ENCODE measurements around the gene C9orf152. TPM values are rescaled to one million over a fixed set of nuclear protein-coding genes. Genes with fewer than 3 reads are reported as not detected.
A peak's percentile ranks its signal among the peaks of the same experiment; 100 is the strongest.
"Not testable (repeated sequence)": the region's sequence is repeated elsewhere in the genome, so short reads cannot be mapped to it uniquely, and the experiment has no call there.

C9orf152 gene
- total RNA-seq, 1 donor from 2014 or later = not detected

DNA sequence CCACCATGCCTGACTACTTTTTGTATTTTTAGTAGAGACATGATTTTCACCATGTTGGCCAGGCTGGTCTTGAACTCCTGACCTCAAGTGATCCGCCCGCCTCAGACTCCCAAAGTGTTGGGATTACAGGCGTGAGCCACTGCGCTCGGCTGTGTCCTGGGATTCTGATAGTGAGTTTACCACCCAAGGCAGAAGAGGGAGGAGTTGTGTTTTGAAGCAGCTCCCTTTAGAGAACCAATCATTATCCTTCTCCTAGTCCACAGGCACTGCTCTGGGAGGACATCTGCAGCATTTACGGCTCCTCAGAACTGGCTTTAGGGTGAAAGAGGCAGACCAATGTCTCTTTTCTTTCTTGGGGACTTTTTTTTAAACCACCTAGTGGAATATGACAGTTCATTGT lies 5.7 kb downstream of the C9orf152 start:
- Mint-ChIP-seq H3K4me1 (ENCODE audit: low read depth) (no peaks in the 10 kb centered on the region), H3K27me3 (ENCODE audit: low read depth) (no peaks in the 10 kb centered on the region), H3K9me3 (ENCODE audit: low read depth) (no peaks in the 10 kb centered on the region), H3K4me3 (ENCODE audit: unreplicated experiment) (no peak overlapping the region), H3K27ac (ENCODE audit: unreplicated experiment) (no peak overlapping the region), H3K36me3 (ENCODE audit: low read depth) (no peaks in the 10 kb centered on the region)
- DNase-seq (ENCODE audit: low spot score) = no peak
- TF ChIP-seq, protein P1, sequence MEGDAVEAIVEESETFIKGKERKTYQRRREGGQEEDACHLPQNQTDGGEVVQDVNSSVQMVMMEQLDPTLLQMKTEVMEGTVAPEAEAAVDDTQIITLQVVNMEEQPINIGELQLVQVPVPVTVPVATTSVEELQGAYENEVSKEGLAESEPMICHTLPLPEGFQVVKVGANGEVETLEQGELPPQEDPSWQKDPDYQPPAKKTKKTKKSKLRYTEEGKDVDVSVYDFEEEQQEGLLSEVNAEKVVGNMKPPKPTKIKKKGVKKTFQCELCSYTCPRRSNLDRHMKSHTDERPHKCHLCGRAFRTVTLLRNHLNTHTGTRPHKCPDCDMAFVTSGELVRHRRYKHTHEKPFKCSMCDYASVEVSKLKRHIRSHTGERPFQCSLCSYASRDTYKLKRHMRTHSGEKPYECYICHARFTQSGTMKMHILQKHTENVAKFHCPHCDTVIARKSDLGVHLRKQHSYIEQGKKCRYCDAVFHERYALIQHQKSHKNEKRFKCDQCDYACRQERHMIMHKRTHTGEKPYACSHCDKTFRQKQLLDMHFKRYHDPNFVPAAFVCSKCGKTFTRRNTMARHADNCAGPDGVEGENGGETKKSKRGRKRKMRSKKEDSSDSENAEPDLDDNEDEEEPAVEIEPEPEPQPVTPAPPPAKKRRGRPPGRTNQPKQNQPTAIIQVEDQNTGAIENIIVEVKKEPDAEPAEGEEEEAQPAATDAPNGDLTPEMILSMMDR (IDR thresholded peaks at IDR 0.05) = no peak

DNA sequence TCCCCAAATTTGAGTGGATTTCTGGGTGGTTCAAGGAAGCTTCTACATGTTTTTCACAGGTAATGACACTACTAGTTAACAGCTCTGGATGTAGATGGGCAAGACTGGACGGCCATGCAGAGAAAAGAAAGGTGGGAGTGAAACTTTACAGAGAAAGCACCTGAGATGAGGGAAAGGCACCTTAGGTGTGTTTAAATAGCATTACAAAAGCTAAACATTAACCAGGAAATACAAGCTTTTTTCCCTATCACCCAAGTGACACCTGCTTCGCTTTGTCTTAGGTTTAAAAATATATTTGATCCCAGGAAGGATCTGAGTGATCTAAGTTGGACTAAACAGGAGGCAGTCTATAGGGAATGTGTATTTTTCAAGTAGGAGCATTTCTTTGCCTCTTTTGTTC lies 8.3 kb downstream of the C9orf152 start:
- H3K9me3 Mint-ChIP-seq (ENCODE audit: low read depth) = no peaks in the 10 kb centered on the region
- H3K36me3 Mint-ChIP-seq (ENCODE audit: low read depth) = no peaks in the 10 kb centered on the region
- TF ChIP-seq, protein P1 (IDR thresholded peaks at IDR 0.05) = no peak
- H3K27me3 Mint-ChIP-seq (ENCODE audit: low read depth) = no peaks in the 10 kb centered on the region
- DNase-seq (ENCODE audit: low spot score) = no peak
- no peaks in the 10 kb centered on the region for H3K4me1 Mint-ChIP-seq (ENCODE audit: low read depth)
- no peak overlapping the region for H3K4me3 Mint-ChIP-seq (ENCODE audit: unreplicated experiment)
- no peak overlapping the region for H3K27ac Mint-ChIP-seq (ENCODE audit: unreplicated experiment)

DNA sequence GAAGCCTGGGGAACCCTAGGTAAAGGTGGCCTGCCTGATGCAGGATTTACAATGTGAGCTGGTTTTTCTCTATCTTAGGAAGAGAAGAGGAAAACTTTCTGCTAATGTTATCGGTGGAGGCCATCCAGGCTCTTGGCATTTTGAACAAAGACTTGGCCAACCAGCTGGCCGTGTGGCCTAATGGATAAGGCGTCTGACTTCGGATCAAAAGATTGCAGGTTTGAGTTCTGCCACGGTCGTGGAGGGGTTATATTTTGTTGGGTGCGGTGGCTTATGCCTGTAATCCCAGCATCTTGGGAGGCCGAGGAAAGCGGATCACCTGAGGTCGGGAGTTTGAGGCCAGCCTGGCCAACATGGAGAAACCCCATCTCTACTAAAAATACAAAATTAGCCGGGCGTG lies 9.6 kb downstream of the C9orf152 start:
- TF ChIP-seq, protein P1 (IDR thresholded peaks at IDR 0.05) = no peak
- Mint-ChIP-seq H3K4me3 (ENCODE audit: unreplicated experiment) (no peak overlapping the region), H3K4me1 (ENCODE audit: low read depth) (no peaks in the 10 kb centered on the region), H3K36me3 (ENCODE audit: low read depth) (no peaks in the 10 kb centered on the region), H3K27me3 (ENCODE audit: low read depth) (no peaks in the 10 kb centered on the region), H3K9me3 (ENCODE audit: low read depth) (no peaks in the 10 kb centered on the region), H3K27ac (ENCODE audit: unreplicated experiment) (no peak overlapping the region)
- DNase-seq (ENCODE audit: low spot score) = no peak

DNA sequence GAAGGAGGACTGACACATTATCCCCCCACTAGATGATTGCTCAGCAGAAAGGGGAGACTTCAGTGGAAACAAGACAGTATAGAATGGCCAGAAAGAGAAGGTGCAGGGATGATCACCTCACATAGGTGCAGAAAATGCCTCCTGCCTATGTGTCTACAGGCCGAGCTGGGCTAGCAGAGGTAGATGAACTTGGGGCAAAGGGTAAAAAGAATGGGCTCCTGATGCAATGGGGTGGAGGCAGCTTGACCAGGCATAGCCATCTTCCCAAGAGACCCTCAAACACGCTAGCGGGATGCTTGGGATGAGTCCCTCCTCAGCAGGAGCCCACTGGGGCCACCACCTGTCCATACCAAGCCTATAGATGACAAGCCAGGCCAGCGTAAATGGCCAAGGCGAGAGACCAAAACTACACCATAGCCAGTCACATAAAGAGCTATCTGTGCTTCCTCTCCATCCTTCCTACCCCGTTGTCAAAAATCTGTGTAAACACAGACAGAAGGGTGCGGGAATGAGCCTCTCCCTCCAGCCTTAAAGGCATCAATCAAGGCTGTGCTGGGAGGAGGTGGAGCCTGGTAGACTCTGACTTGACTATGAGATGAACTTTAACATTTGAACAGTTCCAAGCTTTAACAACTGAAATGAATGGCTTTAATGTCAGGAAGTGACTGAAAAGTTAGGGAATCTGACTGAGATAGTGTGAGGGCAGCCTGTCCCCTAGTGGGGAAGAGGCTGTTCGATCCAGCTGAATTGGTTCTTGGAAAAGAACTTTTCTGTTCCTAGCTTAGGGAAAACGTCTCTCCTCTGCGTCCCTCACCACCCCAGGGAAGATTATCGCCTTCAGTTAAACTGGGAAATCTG lies 10.4 kb downstream of the C9orf152 start:
- Mint-ChIP-seq H3K36me3 (ENCODE audit: low read depth) (no peaks in the 10 kb centered on the region), H3K4me1 (ENCODE audit: low read depth) (peaks cover 7% of the 10 kb centered on the region), H3K4me3 (ENCODE audit: unreplicated experiment) (no peak overlapping the region), H3K9me3 (ENCODE audit: low read depth) (no peaks in the 10 kb centered on the region), H3K27me3 (ENCODE audit: low read depth) (no peaks in the 10 kb centered on the region), H3K27ac (ENCODE audit: unreplicated experiment) (no peak overlapping the region)
- no peak for DNase-seq (ENCODE audit: low spot score)
- TF ChIP-seq, protein P1 (IDR thresholded peaks at IDR 0.05) = peak; percentile 65

DNA sequence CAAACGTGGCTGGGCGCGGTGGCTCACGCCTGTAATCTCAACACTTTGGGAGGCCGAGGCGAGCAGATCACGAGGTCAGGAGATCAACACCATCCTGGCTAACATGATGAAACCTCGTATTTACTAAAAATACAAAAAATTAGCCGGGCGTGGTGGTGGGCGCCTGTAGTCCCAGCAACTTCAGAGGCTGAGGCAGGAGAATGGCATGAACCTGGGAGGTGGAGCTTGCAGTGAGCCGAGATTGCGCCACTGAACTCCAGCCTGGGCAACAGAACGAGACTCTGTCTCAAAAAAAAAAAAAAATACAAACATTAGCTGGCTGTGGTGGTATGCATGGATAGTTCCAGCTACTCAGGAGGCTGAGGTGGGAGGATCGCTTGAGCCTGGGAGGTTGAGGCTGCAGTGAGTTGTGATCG lies 11.9 kb downstream of the C9orf152 start:
- H3K9me3 Mint-ChIP-seq (ENCODE audit: low read depth); H3K4me1 Mint-ChIP-seq (ENCODE audit: low read depth); H3K27me3 Mint-ChIP-seq (ENCODE audit: low read depth); H3K36me3 Mint-ChIP-seq (ENCODE audit: low read depth); H3K4me3 Mint-ChIP-seq (ENCODE audit: unreplicated experiment); H3K27ac Mint-ChIP-seq (ENCODE audit: unreplicated experiment); DNase-seq (ENCODE audit: low spot score): not testable (repeated sequence)

Data from chondrocyte (in vitro differentiated cells).